HK-2 (cell line): ENCODE data around the gene MAP3K21.

Experiments used
- DNase-seq: peaks from one replicate; pipeline ENCODE4 v3.0.0-alpha.2; 2018; ENCODE audit not compliant: unreplicated experiment

The MAP3K21 gene

DNA sequence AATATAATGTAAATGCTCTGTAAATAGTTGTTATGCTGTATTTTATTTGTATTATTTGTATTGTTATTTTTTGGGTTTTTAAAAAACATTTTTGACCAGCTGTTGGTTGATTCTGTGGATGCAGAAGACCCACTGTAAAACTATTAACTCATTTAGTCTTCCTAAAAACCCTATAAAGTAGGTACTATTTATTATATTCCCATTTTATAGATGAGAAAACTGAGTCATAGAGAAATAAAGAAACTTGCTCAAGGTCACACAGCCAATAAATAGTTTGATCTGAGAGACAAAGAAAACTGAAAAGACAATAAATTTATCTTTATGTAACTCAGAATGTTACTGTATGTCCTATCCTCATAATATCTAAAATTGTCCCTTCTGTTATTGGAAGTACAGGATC lies 1.2 kb upstream of the MAP3K21 start:
- no peak for DNase-seq

DNA sequence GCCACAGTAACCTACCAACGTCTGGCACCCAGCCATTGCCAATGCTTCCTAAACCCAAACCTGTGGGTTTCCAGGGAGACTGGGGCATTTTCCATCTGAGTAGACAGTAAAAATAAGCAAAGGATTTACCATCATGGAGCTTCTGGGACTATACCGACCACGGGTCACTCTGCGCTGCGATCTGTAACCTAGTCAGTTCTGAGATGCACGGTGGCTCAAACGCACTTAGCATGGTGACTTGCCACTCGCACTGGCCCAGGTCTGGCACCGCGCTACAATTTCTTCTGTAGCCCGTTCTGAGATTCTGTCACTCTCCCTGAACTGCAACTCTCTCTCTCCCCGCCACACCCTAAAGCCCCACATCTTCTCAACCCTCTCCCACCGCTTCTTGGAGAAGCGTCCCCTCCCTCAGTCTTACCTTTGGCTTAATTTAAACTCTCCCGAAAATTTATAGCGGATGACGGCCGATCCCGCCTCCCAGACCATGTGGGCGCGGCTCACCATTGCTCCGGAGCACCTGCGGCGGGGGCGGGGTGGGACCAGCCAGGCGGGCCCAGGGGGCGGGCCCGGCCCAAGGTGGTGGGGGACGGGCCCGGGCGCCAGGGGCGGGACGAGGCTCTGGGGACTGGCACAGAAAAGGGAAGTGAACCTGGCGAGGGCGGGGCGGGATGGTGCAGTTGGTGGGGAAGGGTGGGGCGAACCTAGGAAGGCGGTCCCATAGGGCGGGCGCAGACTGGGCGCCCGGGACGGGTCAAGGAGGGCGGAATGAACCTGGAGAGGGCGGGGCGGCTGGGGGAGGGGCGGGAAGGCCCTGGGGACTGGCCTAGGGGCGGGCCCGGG lies 493 bp upstream of the MAP3K21 start:
- DNase-seq, result peak; percentile 100

- DNase-seq, result peak; percentile 60
Observed at GRCh38 chr1:233328142-233328921, 808 bp downstream of the MAP3K21 start.

DNA sequence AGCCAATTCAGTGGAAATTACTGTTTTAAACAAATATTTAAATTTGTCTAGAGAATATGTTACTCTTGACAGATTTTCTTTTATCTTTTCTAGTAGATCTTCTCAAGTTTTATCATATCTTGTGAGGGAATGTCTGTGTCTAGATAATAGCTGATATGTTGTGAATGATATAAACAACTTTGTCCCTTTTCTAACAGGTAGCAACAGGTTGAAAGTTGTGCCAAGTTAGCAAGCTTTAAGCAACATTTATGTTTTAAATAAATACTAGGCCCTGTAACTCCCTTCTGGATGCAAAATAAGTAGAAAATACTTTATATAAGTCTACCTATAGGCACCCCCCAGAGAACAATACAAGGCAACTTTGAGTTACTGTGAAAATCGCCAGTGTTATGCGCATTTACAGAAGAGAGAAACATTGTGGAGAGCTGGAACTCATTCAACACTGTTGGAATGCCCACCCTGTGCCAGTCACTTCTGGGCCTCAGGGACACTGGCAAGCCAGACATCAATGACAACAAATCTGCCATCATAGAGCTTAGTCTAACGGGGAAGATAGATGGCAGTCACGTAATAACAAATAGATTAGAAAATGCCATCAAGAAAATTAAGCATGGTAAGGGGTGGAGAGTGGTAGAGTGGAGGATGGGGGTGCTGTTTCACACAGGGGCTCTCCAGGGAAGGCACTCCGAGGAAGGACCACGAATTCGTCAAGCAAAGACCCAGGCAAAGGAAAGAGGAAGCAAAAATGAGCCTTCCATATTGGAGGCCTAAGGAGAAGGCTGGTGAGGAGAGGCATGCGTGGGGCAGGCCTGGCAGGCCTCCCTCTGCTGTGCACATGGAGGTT lies 4.4 kb downstream of the MAP3K21 start:
- no peak for DNase-seq

- no peak for DNase-seq
Observed at GRCh38 chr1:233333086-233333485, 5.6 kb downstream of the MAP3K21 start.

DNA sequence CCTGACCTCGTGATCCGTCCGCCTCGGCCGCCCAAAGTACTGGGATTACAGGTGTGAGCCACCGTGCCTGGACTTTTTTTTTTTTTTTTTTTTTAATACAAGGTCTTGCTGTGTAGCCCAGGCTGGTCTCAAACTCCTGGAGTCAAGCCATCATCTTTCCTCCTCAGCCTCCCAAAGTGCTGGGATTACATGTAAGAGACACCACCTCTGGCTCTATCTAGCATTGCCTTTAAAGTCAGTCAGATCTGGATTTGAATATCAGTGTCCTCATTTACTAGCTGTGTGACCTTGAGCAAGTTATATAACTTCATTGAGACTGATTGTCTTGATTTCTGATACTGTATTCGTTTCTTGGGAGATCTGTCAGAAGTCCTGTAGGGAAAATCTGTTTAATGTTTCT lies 6.6 kb downstream of the MAP3K21 start:
- DNase-seq, result no peak

GRCh38 chr1:233336554-233337456 lies 9.3 kb downstream of the MAP3K21 start:
- no peak for DNase-seq

GRCh38 chr1:233337505-233337904 lies 10.0 kb downstream of the MAP3K21 start:
- DNase-seq, result no peak

DNA sequence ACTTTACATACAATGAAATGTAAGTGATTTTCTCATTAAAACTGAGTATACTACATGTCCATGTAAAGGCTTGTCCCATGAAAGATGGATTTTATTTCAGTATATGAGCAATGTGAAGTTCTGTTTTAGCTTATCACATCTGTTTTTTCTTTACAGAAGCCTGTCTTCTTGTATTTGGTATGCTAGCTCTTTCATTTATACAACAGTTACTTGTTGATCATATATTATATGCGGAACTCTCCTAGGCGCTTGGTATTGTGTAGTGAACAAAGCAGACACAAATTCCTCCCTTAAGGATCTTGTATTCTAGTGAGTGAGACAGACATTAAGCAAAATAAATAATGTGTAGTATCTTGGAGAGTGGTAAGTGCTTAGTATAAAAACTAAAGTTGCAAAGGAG lies 10.6 kb downstream of the MAP3K21 start:
- no peak for DNase-seq

DNA sequence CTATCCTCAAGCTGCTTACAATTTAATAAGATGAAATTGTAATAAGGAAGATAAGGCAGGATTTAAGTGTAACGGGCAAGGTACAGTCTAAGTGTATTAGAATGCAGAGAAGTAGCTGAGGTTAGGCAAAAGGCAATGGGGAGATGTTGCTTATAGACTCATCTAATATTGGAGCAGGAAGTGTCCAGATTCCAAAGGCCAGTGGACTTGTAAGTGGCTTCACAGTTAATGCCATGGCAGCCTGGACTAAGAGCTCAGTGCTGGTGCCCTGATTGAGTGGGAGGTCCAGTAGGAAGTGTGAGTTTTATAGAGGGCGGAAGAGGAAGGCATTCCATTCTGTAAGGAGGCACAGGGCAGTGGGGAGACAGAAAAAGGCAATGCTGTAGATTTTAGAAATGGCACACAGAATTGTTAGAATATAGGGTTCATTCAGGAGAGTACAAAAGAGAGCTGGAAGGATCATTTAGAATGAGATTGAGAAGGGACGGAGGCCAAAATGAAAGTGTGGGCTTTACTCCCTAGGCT lies 12.6 kb downstream of the MAP3K21 start:
- DNase-seq, result no peak

- no peak for DNase-seq
Observed at GRCh38 chr1:233340966-233341516, 13.5 kb downstream of the MAP3K21 start.

DNA sequence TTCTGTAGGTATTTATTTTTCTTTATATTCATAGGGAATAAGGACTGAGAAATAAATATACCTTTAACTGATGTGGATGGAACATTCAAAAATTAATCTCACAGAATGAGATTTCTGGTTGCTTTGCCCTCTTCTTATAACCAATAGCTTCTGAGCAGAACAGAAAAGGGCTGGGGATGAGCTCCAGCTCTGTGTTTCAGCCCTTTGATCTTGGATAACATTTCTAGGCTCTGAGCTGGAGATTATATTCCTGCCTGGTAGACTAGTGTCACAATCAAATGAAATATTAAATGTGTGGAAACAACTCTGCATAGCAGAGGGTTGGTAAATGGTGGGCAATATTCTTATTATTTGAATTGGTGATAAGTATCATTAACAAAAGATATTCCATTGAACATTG lies 14.6 kb downstream of the MAP3K21 start:
- no peak for DNase-seq

GRCh38 chr1:233343262-233343661 lies 15.7 kb downstream of the MAP3K21 start:
- no peak for DNase-seq

GRCh38 chr1:233347338-233347737 lies 19.8 kb downstream of the MAP3K21 start:
- DNase-seq, result no peak

DNA sequence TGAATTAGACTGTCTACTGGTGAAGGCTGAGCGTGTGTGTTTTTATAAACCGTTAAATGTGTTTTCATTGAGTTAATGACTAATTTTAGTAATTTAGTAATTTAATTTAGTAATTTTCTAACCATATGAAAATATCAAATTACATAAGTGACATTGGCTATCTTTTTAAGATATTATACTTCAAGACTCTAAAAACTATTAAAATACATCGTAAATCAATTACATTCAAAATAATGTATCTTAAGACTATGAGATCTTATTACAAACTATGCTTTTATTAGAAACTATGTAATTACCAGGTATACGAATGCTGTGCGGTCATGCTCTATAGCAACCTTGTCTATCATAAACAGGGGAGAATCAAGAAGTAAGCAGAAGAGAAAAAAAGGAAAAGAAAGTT lies 21.6 kb downstream of the MAP3K21 start:
- DNase-seq, result no peak

DNA sequence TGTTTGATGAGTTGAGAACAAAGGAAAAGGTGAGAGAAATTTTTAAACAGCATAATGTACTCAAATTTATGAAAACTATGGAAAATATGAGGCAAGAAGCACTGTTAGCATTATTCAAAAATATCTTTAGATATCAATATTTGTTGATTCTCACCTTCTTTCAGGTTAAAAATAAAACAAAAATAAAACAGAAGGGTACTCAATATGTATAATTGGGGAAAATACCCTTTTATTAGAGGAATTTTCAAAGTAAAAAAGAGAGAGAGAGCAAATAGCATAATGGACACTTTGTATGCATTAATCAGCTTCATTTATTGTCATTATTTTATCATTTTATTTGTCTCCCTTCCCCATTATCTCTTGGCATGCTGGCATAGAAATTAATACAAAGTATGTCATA lies 27.5 kb downstream of the MAP3K21 start:
- no peak for DNase-seq

DNA sequence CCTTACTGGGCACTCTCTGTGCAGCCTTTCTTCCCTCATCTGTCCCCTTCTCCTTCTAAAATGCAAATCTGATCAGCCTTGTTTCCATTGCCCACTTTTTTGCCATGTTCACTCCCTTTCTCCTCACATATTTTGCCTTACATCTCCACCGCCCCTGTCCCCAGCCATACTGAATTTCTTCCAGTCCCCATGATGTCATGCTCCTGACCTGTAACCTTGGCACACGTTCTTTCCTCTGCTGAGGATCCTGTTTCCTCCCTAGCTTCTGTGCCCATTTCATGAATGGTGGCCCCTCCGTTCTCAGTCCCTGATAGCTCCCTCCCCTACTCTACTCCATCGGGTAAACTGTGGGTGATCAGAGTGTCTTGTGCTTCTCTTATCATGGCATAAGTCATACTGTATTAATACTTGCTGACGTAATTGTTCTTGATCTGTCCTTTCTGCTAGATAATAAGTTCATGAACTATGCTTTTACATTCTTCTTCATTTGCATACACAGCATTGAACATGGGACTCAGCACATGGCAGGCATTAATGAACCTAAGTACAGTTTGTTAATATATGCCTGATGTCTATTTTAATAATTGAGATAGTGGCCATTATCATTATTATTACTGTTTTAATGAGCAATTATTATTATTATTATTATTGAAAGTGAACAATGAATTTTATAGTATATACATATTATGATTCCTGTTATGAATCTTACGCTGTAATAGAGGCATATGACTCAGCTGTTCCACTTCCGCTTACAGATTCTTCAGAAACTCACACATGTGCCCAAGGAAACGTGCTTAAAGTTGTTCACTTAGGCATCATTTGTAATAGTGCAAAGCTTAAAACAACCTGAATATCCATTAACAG lies 28.5 kb downstream of the MAP3K21 start:
- no peak for DNase-seq

- no peak for DNase-seq
Observed at GRCh38 chr1:233356705-233356987, 29.1 kb downstream of the MAP3K21 start.

GRCh38 chr1:233357595-233358397 lies 30.3 kb downstream of the MAP3K21 start:
- DNase-seq, result no peak
